RWPE2 (cell line): ENCODE results near the gene NELFCD.

Experiments used
- ATAC-seq: fragments of 200-7000 bp; cut with Tn5 transposase; 3 replicates; pipeline ENCODE4 v1.9.1; 2021; ENCODE audit warnings: low read depth
- DNase-seq: peaks from one replicate; pipeline ENCODE4 v3.0.0-alpha.2; 2020; ENCODE audit warnings: low spot score
- H3K27ac ChIP-seq: fragments of 450-650 bp; 2 replicates; pipeline ENCODE4 v1.5.1; 2017; ENCODE audit warnings: mild to moderate bottlenecking; ENCODE audit not compliant: poor library complexity, severe bottlenecking
- H3K27me3 ChIP-seq: fragments of 250-450 bp; sonication (Bioruptor Pico); 2 replicates; pipeline ENCODE4 v1.5.1; 2021; ENCODE audit warnings: mild to moderate bottlenecking, moderate library complexity; ENCODE audit not compliant: insufficient read depth, poor library complexity, severe bottlenecking
- H3K36me3 ChIP-seq: fragments of 250-450 bp; sonication (Bioruptor Pico); 2 replicates; pipeline ENCODE4 v1.5.1; 2020; ENCODE audit warnings: low read depth, mild to moderate bottlenecking, moderate library complexity
- H3K4me1 ChIP-seq: fragments of 250-450 bp; sonication (Bioruptor Pico); 2 replicates; pipeline ENCODE4 v1.5.1; 2021; ENCODE audit warnings: mild to moderate bottlenecking, moderate library complexity; ENCODE audit not compliant: insufficient read depth, poor library complexity, severe bottlenecking
- H3K4me3 ChIP-seq: fragments of 250-450 bp; sonication (Bioruptor Pico); 2 replicates; pipeline ENCODE4 v1.5.1; 2021; ENCODE audit warnings: mild to moderate bottlenecking, moderate library complexity; ENCODE audit not compliant: severe bottlenecking
- H3K9me3 ChIP-seq: fragments of 250-450 bp; sonication (Bioruptor Pico); 2 replicates; pipeline ENCODE4 v1.5.1; 2021; ENCODE audit warnings: mild to moderate bottlenecking, moderate library complexity; ENCODE audit not compliant: severe bottlenecking
- TF ChIP-seq, protein P1 (sequence below): fragments of 450-650 bp; IDR thresholded peaks from one replicate; pipeline ENCODE4 v1.5.1; 2017; ENCODE audit warnings: mild to moderate bottlenecking, moderate library complexity; ENCODE audit not compliant: poor library complexity, severe bottlenecking

The NELFCD gene

DNA sequence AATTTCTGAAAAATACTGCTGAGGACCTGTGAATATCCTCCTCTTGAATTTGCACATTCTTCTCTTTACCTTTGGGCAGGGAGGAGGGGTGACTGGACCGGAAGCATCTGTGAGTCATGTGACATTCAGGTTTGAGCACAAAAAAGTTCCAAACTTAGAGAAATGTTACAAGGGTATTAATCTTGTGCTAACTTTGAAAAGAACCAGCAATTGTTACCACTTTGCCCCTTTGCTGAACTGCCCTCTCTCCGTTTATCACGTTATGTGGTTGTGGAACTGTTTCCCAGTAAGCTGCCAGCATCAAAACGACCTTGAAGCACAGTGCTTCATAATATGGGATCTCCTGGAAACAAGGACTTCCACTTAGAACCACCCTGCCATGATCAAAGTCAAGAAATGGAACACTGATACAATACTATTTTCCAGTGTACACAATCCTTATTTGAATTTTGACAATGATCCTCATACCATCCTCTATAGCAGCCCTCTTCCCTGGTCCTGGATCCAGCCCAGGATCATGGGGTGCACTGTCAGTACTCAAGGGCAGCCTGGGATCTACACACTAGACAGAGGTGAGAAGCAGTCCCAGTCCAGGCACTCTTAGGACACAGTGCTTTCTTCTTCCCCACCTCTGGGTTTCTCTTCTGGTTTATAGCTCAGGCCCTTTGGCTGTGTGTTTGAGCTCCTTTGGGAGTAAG, 35.9 kb downstream of the NELFCD start:
- H3K4me3 ChIP-seq, result no peak overlapping the region
- ATAC-seq (peak; percentile 16; the same call in 1 of the 3 replicates), DNase-seq (peak; percentile 55)
- no peaks in the 10 kb centered on the region for H3K27me3 ChIP-seq
- TF ChIP-seq, protein P1, sequence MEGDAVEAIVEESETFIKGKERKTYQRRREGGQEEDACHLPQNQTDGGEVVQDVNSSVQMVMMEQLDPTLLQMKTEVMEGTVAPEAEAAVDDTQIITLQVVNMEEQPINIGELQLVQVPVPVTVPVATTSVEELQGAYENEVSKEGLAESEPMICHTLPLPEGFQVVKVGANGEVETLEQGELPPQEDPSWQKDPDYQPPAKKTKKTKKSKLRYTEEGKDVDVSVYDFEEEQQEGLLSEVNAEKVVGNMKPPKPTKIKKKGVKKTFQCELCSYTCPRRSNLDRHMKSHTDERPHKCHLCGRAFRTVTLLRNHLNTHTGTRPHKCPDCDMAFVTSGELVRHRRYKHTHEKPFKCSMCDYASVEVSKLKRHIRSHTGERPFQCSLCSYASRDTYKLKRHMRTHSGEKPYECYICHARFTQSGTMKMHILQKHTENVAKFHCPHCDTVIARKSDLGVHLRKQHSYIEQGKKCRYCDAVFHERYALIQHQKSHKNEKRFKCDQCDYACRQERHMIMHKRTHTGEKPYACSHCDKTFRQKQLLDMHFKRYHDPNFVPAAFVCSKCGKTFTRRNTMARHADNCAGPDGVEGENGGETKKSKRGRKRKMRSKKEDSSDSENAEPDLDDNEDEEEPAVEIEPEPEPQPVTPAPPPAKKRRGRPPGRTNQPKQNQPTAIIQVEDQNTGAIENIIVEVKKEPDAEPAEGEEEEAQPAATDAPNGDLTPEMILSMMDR, result no peak
- no peaks in the 10 kb centered on the region for H3K36me3 ChIP-seq
- H3K27ac ChIP-seq, result peak overlapping the region; percentile 35
- peaks cover 21% of the 10 kb centered on the region for H3K4me1 ChIP-seq
- H3K9me3 ChIP-seq, result no peaks in the 10 kb centered on the region

GRCh38 chr20:59017493-59018231, 36.6 kb downstream of the NELFCD start:
- Histone ChIP-seq H3K27me3 (no peaks in the 10 kb centered on the region), H3K36me3 (no peaks in the 10 kb centered on the region; the same call in 1 of the 2 replicates), H3K27ac (peak overlapping the region; percentile 35), H3K4me1 (peaks cover 21% of the 10 kb centered on the region), H3K4me3 (no peak overlapping the region), H3K9me3 (no peaks in the 10 kb centered on the region)
- no peak for ATAC-seq
- TF ChIP-seq, protein P1, result no peak
- DNase-seq, result peak; percentile 82

GRCh38 chr20:59018817-59019216, 37.8 kb downstream of the NELFCD start:
- TF ChIP-seq, protein P1, result no peak
- Histone ChIP-seq H3K9me3 (no peaks in the 10 kb centered on the region), H3K27ac (no peak overlapping the region), H3K4me1 (peaks cover 21% of the 10 kb centered on the region), H3K36me3 (peaks cover 5% of the 10 kb centered on the region; the same call in 1 of the 2 replicates), H3K4me3 (no peak overlapping the region), H3K27me3 (no peaks in the 10 kb centered on the region)
- no peak for ATAC-seq
- DNase-seq, result peak; percentile 80

DNA sequence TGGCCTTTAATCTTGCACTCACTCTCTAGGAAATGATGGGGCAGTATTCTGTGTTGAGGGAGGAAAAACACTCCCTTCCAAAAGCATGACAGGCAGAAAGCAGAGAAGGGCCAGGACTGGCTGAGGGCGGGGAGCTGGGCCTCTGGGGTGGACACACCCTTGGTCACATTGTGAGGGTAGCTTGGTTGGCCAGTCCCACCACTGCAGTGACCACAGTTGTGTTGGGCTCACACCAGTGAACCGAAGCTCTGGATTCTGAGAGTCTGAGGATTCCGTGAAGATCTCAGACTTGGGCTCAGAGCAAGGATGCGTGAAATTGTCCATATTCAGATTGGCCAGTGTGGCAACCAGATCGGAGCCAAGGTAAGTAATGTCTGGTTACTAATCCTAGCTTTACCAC, 38.2 kb downstream of the NELFCD start, which contains the start of gene TUBB1:
TUBB1 (plus strand) TSS at position 213 of the 400 bp plus-strand sequence; CDS start at position 307, 94 bp downstream.
- H3K27ac ChIP-seq, result no peak within 1 kb of the TSS
- ATAC-seq, result no peak
- peaks cover 21% of the 10 kb centered on the region for H3K4me1 ChIP-seq

More for the DNA sequence above, 38.2 kb downstream of the NELFCD start, which contains the start of gene TUBB1:
- DNase-seq, result peak; percentile 76
- no peaks in the 10 kb centered on the region for H3K27me3 ChIP-seq
- TF ChIP-seq, protein P1, result no peak
- no peaks in the 10 kb centered on the region for H3K9me3 ChIP-seq
- peaks cover 8% of the 10 kb centered on the region for H3K36me3 ChIP-seq
- no peak within 1 kb of the TSS for H3K4me3 ChIP-seq
